ENCODE data around the gene PLAAT5. TPM values are rescaled to one million over a fixed set of nuclear protein-coding genes. Genes with fewer than 3 reads are reported as not detected.
"Not testable (repeated sequence)": the region's sequence is repeated elsewhere in the genome, so short reads cannot be mapped to it uniquely, and the experiment has no call there.

The PLAAT5 gene
- total and polyA plus RNA-seq, 8 donors: 1.6 to 11.0 (median 7.6) TPM

- Histone ChIP-seq H3K4me1 (no peaks in the 10 kb centered on the region), H3K4me3 (no peak overlapping the region), H3K36me3 (no peaks in the 10 kb centered on the region), H3K9me3 (no peaks in the 10 kb centered on the region), H3K27ac (no peak overlapping the region), H3K27me3 (no peaks in the 10 kb centered on the region)
- ATAC-seq (no peak), FAIRE-seq (no peak), DNase-seq (no peak)
- TF ChIP-seq, protein P1, sequence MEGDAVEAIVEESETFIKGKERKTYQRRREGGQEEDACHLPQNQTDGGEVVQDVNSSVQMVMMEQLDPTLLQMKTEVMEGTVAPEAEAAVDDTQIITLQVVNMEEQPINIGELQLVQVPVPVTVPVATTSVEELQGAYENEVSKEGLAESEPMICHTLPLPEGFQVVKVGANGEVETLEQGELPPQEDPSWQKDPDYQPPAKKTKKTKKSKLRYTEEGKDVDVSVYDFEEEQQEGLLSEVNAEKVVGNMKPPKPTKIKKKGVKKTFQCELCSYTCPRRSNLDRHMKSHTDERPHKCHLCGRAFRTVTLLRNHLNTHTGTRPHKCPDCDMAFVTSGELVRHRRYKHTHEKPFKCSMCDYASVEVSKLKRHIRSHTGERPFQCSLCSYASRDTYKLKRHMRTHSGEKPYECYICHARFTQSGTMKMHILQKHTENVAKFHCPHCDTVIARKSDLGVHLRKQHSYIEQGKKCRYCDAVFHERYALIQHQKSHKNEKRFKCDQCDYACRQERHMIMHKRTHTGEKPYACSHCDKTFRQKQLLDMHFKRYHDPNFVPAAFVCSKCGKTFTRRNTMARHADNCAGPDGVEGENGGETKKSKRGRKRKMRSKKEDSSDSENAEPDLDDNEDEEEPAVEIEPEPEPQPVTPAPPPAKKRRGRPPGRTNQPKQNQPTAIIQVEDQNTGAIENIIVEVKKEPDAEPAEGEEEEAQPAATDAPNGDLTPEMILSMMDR (IDR thresholded peaks at IDR 0.05): no peak
- intact Hi-C loops (cut with DNase I): no loop called here
- 73% methylated on average over 2 of the region's 2 CpGs for WGBS, 2 donors
Observed at GRCh38 chr11:63444160-63444559, 46.8 kb downstream of the PLAAT5 start.

- ATAC-seq (no peak), DNase-seq (no peak), FAIRE-seq (no peak)
- Histone ChIP-seq H3K9me3 (no peaks in the 10 kb centered on the region), H3K4me1 (no peaks in the 10 kb centered on the region), H3K27me3 (no peaks in the 10 kb centered on the region), H3K4me3 (no peak overlapping the region), H3K36me3 (no peaks in the 10 kb centered on the region), H3K27ac (no peak overlapping the region)
- WGBS, 2 donors: 48 to 59% methylated on average over 1 of the region's 1 CpG
- intact Hi-C loops (cut with DNase I): no loop called here
- TF ChIP-seq, protein P1 (IDR thresholded peaks at IDR 0.05): no peak
Observed at GRCh38 chr11:63443714-63444113, 47.3 kb downstream of the PLAAT5 start.

DNA sequence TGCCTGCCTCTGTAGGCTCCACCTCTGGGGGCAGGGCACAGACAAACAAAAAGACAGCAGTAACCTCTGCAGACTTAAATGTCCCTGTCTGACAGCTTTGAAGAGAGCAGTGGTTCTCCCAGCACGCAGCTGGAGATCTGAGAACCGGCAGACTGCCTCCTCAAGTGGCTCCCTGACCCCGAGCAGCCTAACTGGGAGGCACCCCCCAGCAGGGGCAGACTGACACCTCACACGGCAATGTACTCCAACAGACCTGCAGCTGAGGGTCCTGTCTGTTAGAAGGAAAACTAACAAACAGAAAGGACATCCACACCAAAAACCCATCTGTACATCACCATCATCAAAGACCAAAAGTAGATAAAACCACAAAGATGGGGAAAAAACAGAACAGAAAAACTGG lies 55.1 kb downstream of the PLAAT5 start:
- not testable (repeated sequence) for DNase-seq

GRCh38 chr11:63435351-63435750 lies 55.6 kb downstream of the PLAAT5 start:
- ATAC-seq; H3K9me3 ChIP-seq; DNase-seq; H3K4me3 ChIP-seq; H3K36me3 ChIP-seq; H3K4me1 ChIP-seq; H3K27ac ChIP-seq; H3K27me3 ChIP-seq; intact Hi-C loops (cut with DNase I); FAIRE-seq: not testable (repeated sequence)
- 69 to 84% methylated on average over 17 to 22 of the region's 22 CpGs for WGBS, 2 donors

More for the DNA sequence above, 55.1 kb downstream of the PLAAT5 start:
- H3K27me3 ChIP-seq; H3K27ac ChIP-seq; H3K4me3 ChIP-seq; H3K9me3 ChIP-seq; FAIRE-seq; H3K36me3 ChIP-seq; intact Hi-C loops (cut with DNase I); H3K4me1 ChIP-seq; ATAC-seq: not testable (repeated sequence)
- WGBS, 2 donors: 24 to 34% methylated on average over 4 of the region's 4 CpGs

GRCh38 chr11:63430731-63431130 lies 60.2 kb downstream of the PLAAT5 start:
- FAIRE-seq, ATAC-seq: not testable (repeated sequence)
- 80 to 84% methylated on average over 2 of the region's 2 CpGs for WGBS, 2 donors

GRCh38 chr11:63427971-63428508 lies 62.9 kb downstream of the PLAAT5 start:
- no peaks in the 10 kb centered on the region for H3K4me1 ChIP-seq
- no peaks in the 10 kb centered on the region for H3K36me3 ChIP-seq
- no peaks in the 10 kb centered on the region for H3K27me3 ChIP-seq
- intact Hi-C loops (cut with DNase I): no loop called here
- H3K27ac ChIP-seq: no peak overlapping the region
- 93 to 100% methylated on average over 2 of the region's 2 CpGs for WGBS, 2 donors
- TF ChIP-seq, protein P1 (IDR thresholded peaks at IDR 0.05): no peak
- DNase-seq: no peak
- ATAC-seq: no peak
- no peak for FAIRE-seq
- H3K4me3 ChIP-seq: no peak overlapping the region
- no peaks in the 10 kb centered on the region for H3K9me3 ChIP-seq

More at GRCh38 chr11:63430731-63431130, 60.2 kb downstream of the PLAAT5 start:
- H3K27me3 ChIP-seq; H3K4me1 ChIP-seq; H3K27ac ChIP-seq; intact Hi-C loops (cut with DNase I); H3K9me3 ChIP-seq; DNase-seq; H3K4me3 ChIP-seq; H3K36me3 ChIP-seq: not testable (repeated sequence)
